Stimulated activated CD8-positive, alpha-beta memory T cell treated with anti-CD3 and anti-CD28 coated beads, Interleukin-4, amount 100 ng/mL, for 1 hour (primary cell): Measurements from ENCODE around the gene SLC10A3.

Experiments used
- DNase-seq, 2 donors: peaks; one replicate each; pipeline ENCODE4 v3.0.0-alpha.2; 2020; ENCODE audit warnings: low read depth in 2 of 2, low spot score in 1 of 2

The SLC10A3 gene

GRCh38 chrX:154441984-154442707, 48.3 kb downstream of the SLC10A3 start:
- DNase-seq, result no peak

GRCh38 chrX:154441564-154441963, 48.9 kb downstream of the SLC10A3 start:
- no peak for DNase-seq

GRCh38 chrX:154440623-154441357, 49.6 kb downstream of the SLC10A3 start:
- DNase-seq, result no peak

DNA sequence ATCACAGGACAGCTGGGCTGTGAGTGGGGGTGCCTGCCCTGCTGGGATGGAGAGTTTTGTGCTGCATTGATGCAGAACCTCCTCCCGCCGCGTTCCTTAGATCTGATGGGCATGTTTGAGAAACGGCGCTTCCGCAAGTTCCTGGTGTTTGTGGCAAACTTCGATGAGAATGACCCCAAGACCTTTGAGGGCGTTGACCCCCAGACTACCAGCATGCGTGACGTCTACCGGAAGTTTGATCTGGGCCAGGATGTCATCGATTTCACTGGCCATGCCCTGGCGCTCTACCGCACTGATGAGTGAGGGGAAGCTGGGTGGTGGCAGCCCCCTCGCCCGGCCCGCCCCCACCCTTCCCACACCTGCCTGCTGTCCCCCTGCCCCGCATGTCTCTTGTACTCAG, 50.6 kb downstream of the SLC10A3 start:
- DNase-seq, result no peak

DNA sequence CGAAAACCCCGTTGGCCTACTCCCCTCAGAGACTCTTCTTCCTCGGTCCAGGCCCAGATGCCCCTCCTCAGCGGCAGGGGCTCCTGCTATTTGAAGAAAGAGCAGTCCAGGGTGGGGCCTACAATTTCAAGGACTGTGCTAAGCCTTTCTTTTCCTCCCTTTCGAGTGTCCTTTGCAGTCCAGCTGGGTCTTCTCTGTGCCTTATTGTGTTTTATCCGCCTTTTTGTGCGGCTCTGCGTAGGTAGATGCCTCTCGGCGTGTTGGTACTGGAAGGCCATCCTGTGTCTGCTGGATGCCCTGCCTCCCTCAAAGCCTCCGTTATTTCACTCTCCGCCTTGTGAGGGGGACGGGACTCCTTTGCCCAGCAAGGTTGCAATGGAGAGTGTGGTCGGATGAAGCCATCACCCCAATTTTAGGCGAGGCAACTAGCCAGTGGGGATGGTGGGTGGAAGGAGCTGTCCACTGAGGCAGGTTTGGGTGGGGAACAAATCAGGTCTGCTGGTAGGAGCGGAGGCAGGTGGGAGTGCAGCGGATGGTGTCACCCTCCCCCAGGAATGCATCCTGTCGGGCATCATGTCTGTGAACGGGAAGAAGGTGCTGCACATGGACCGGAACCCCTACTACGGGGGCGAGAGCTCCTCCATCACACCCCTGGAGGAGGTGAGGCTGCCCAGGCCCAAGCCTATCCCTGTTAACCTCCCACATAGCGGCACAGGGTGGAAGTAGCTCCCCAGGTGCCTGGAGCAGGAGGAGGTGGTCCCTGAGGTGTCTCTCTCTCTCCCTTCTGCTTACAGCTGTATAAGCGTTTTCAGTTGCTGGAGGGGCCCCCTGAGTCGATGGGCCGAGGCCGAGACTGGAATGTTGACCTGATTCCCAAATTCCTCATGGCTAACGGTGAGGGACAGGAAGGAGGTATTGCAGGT, 52.2 kb downstream of the SLC10A3 start:
- no peak for DNase-seq
